Measurements from ENCODE around the gene LAMA5.

Gene LAMA5

GRCh38 chr20:62309947-62310756 is 57.0 kb downstream of the LAMA5 start:
- TF ChIP-seq CTCF (IDR thresholded peaks at IDR 0.05; ENCODE audit: extremely low read depth, missing control alignments): no peak
- DNase-seq (ENCODE audit: low spot score): no peak

- TF ChIP-seq CTCF (IDR thresholded peaks at IDR 0.05; ENCODE audit: extremely low read depth, missing control alignments): no peak
- DNase-seq (ENCODE audit: low spot score): no peak
Observed at GRCh38 chr20:62309198-62309944, 57.7 kb downstream of the LAMA5 start.

- no peak for DNase-seq (ENCODE audit: low spot score)
- TF ChIP-seq CTCF (IDR thresholded peaks at IDR 0.05; ENCODE audit: extremely low read depth, missing control alignments): no peak
Observed at GRCh38 chr20:62308102-62308822, 58.9 kb downstream of the LAMA5 start.

- no peak for DNase-seq (ENCODE audit: low spot score)
- no peak for TF ChIP-seq CTCF (IDR thresholded peaks at IDR 0.05; ENCODE audit: extremely low read depth, missing control alignments)
Observed at GRCh38 chr20:62307226-62308101, 59.6 kb downstream of the LAMA5 start.

- TF ChIP-seq CTCF (IDR thresholded peaks at IDR 0.05; ENCODE audit: extremely low read depth, missing control alignments): no peak
- DNase-seq (ENCODE audit: low spot score): no peak
Observed at GRCh38 chr20:62306414-62307187, 60.5 kb downstream of the LAMA5 start.

GRCh38 chr20:62305765-62306413 is 61.2 kb downstream of the LAMA5 start:
- no peak for TF ChIP-seq CTCF (IDR thresholded peaks at IDR 0.05; ENCODE audit: extremely low read depth, missing control alignments)
- no peak for DNase-seq (ENCODE audit: low spot score)

All from GM20000 (cell line).